ENCODE data around the gene CELF2.

DNA sequence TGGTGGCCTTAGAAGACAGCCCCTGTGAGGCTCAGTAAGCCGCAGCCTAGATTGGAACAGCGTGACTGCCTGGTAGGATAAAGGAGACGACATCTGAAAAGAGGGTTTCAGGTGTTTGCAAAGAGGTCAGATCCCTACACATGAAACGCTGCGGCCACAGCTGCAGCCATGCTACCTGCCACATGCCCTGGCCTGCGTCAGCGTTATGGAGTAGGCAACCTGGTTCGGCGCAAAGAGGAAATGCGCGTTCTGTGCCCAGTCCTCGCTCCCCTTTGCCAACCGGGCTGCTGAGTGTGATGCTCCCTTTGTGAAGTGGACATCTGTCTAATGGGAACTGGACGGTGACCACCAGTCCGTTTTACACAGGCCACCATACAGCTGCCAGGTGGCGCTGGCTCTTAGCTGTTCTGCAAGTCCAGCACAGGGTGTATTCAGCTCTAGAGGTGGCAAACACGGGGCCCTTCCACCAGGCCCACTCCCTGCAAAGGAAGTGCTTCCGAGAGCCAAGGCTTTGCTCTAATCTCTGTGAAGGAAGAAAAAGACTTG lies 160.3 kb downstream of the CELF2 start:
- TF ChIP-seq CTCF (IDR thresholded peaks at IDR 0.05) (no peak), POLR2AphosphoS5 (IDR thresholded peaks at IDR 0.05) (no peak), POLR2A (IDR thresholded peaks at IDR 0.05) (no peak)

All from sigmoid colon (tissue), 4 donors.